K562 (cell line): ENCODE measurements around the gene NCOA3. TPM values are rescaled to one million over a fixed set of nuclear protein-coding genes. Genes with fewer than 3 reads are reported as not detected.

Experiments
- ARID1B ChIP-seq: fragments of 450-650 bp; IDR thresholded peaks from 2 replicates; pipeline ENCODE4 v1.6.1; 2016; ENCODE audit warnings: antibody characterized with exemption, mild to moderate bottlenecking, inconsistent platforms
- DPF2 ChIP-seq: fragments of 450-650 bp; IDR thresholded peaks from 2 replicates; pipeline ENCODE4 v1.6.1; 2016
- FOXM1 ChIP-seq, 2 experiments: fragments of 450-650 bp in 1 of 2; sonication (generic) in 1 of 2; formaldehyde crosslinking in 1 of 2; IDR thresholded peaks; 2 replicates each; pipeline versions ENCODE4 v1.6.1 to v1.9.0; 2017 to 2022; ENCODE audit warnings: low read depth in 2 of 2, mild to moderate bottlenecking in 2 of 2, missing genetic modification reagents in 1 of 2, moderate library complexity in 1 of 2
- HDAC2 ChIP-seq: fragments of 450-650 bp; IDR thresholded peaks from 2 replicates; pipeline ENCODE4 v1.6.1; 2016; ENCODE audit warnings: mild to moderate bottlenecking
- PRMT5 ChIP-seq: sonication (generic); formaldehyde crosslinking; IDR thresholded peaks from 2 replicates; pipeline ENCODE4 v1.5.0; 2020; ENCODE audit warnings: missing genetic modification reagents
- RBM22 ChIP-seq: fragments of 200-400 bp; formaldehyde crosslinking; IDR thresholded peaks from 2 replicates; pipeline ENCODE4 v1.6.1; 2018; ENCODE audit warnings: low read length, low read depth; ENCODE audit not compliant: poor library complexity, severe bottlenecking
- SMARCA4 ChIP-seq: fragments of 450-650 bp; IDR thresholded peaks from 2 replicates; pipeline ENCODE4 v1.6.1; 2016
- SRF ChIP-seq, 2 experiments: fragments of 250-450, 450-650 bp in 1 of 2; sonication (Bioruptor Pico) in 1 of 2; sonication (generic) in 1 of 2; formaldehyde crosslinking; IDR thresholded peaks; 2 replicates each; pipeline versions ENCODE4 v1.5.0 to v1.5.1; 2020 to 2022; ENCODE audit warnings: mild to moderate bottlenecking in 1 of 2, missing genetic modification reagents in 1 of 2
- ZBTB7A ChIP-seq: IDR thresholded peaks from 2 replicates; pipeline ENCODE4 v1.6.1; 2011; ENCODE audit warnings: low read depth, mild to moderate bottlenecking, low read length, moderate library complexity, borderline replicate concordance; ENCODE audit not compliant: control insufficient read depth
- ZC3H8 ChIP-seq: fragments of 450-650 bp; IDR thresholded peaks from 2 replicates; pipeline ENCODE4 v1.6.1; 2017
- ZNF146 ChIP-seq: IDR thresholded peaks from one replicate; pipeline ENCODE4 v1.6.1; 2018; ENCODE audit warnings: missing compliant biosample characterization; ENCODE audit not compliant: unreplicated experiment
- ZNF589 ChIP-seq: fragments of 200-800 bp; sonication (Bioruptor generic); IDR thresholded peaks from 2 replicates; pipeline ENCODE4 v1.6.1; 2016; ENCODE audit warnings: low read depth, missing genetic modification characterization, missing compliant biosample characterization
- polyA plus RNA-seq, 8 experiments: library from polyadenylated mRNA; depleted of rRNA in 4 of 8; stranded (reverse) in 5 of 8; unstranded in 3 of 8; fragments of >200 nt; fragmentation: Nextera tagmentation in 2 of 8; fragmentation: Illumina TruSeq in 1 of 8; extraction: Ambion mirVana in 2 of 8; extraction: Trizol in 1 of 8; gene quantifications; 2 replicates each; pipeline versions ENCODE4 v1.2.1 to v1.2.3, GENCODE V29; 2011 to 2014; ENCODE audit warnings: inconsistent platforms in 1 of 8, missing spikeins in 1 of 8
- total RNA-seq, 7 experiments: library from RNA; depleted of rRNA in 6 of 7; stranded (reverse); fragments of >200 nt in 6 of 7; fragmentation: Illumina TruSeq in 2 of 7; extraction: Trizol in 2 of 7; gene quantifications; 2 replicates each; pipeline versions ENCODE4 v1.2.1 to v1.2.3, GENCODE V29; 2011 to 2021; ENCODE audit warnings: low replicate concordance in 1 of 7
- TF ChIP-seq, protein P1 (sequence below): fragments of 450-650 bp; IDR thresholded peaks from 2 replicates; pipeline ENCODE4 v1.6.1; 2017; ENCODE audit warnings: antibody characterized with exemption, mild to moderate bottlenecking
- TF ChIP-seq, protein P2 (sequence below), 3 experiments: fragments of 200-800 bp in 1 of 3; fragments of 250-450 bp in 1 of 3; fragments of 450-650 bp in 1 of 3; sonication (Bioruptor Pico) in 1 of 3; sonication (Bioruptor generic) in 1 of 3; formaldehyde crosslinking in 1 of 3; IDR thresholded peaks; 2 replicates each; pipeline versions ENCODE4 v1.6.1 to v1.8.0; 2016 to 2022; ENCODE audit warnings: mild to moderate bottlenecking in 2 of 3, missing genetic modification characterization in 2 of 3, missing compliant biosample characterization in 1 of 3, moderate library complexity in 1 of 3
- TF ChIP-seq, protein P3 (sequence below): fragments of 250-450 bp; sonication (Bioruptor Pico); IDR thresholded peaks from 2 replicates; pipeline ENCODE4 v1.8.0; 2021; ENCODE audit warnings: moderate library complexity, mild to moderate bottlenecking, inconsistent platforms
- TF ChIP-seq, protein P4 (sequence below): sonication (generic); formaldehyde crosslinking; IDR thresholded peaks from 2 replicates; pipeline ENCODE4 v1.8.0; 2022; ENCODE audit warnings: missing genetic modification reagents, mild to moderate bottlenecking, moderate library complexity, borderline replicate concordance

The NCOA3 gene
- total and polyA plus RNA-seq, 9 of the 15 experiments (the other 6 are each of a cell fraction or from before 2014, with no cell fraction given): 3.2 to 24.3 (median 14.4) TPM

DNA sequence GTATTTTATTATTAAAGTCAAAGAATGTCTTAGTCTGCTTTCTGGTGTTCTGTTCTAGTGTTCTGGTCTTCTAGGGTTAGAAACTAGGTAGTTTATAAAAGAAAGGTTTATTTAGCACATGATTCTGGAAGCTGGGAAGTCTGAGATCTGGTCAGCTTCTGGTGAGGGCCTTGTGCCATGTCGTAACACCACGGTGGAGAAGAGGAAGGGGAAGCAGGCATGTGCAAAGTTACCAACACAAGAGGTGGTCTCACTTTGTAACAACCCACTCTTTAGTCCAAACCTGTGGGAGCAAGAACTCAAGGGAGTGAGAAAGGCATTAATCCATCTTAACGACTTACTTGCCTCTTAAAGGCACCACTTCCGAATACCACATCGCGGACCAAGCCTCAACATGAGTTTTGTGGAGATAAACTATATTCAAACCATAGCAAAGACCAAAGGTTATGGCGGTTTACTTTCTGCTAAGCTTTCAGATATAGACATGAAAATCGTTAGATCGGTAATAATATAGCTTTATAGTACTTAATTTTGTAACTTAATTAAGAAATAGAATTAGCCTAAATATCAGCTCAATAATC is 99.4 kb downstream of the NCOA3 start (continued):
- TF ChIP-seq RBM22 (no peak), DPF2 (0 out of 2 replicates have a peak, but pooled peaks have one; percentile 20), ZC3H8 (no peak), ZNF589 (peak; percentile 42; the same call in 1 of the 2 replicates), HDAC2 (0 out of 2 replicates have a peak, but pooled peaks have one; percentile 18), ZBTB7A (no peak), ARID1B (peak; percentile 52), SMARCA4 (peak; percentile 40; the same call in 1 of the 2 replicates), SRF (CRISPR knock-in tag; IDR thresholded peaks at IDR 0.05) (0 out of 4 replicates have a peak, but pooled peaks of 1 of the 2 experiments have one; percentile 32), ZNF146 (CRISPR knock-in tag) (no peak), FOXM1 (IDR thresholded peaks at IDR 0.05; ENCODE audit: low read depth) (peak; percentile 42), FOXM1 (CRISPR knock-in tag; IDR thresholded peaks at IDR 0.05; ENCODE audit: low read depth) (no peak), PRMT5 (CRISPR knock-in tag) (no peak)
- TF ChIP-seq, protein P1, sequence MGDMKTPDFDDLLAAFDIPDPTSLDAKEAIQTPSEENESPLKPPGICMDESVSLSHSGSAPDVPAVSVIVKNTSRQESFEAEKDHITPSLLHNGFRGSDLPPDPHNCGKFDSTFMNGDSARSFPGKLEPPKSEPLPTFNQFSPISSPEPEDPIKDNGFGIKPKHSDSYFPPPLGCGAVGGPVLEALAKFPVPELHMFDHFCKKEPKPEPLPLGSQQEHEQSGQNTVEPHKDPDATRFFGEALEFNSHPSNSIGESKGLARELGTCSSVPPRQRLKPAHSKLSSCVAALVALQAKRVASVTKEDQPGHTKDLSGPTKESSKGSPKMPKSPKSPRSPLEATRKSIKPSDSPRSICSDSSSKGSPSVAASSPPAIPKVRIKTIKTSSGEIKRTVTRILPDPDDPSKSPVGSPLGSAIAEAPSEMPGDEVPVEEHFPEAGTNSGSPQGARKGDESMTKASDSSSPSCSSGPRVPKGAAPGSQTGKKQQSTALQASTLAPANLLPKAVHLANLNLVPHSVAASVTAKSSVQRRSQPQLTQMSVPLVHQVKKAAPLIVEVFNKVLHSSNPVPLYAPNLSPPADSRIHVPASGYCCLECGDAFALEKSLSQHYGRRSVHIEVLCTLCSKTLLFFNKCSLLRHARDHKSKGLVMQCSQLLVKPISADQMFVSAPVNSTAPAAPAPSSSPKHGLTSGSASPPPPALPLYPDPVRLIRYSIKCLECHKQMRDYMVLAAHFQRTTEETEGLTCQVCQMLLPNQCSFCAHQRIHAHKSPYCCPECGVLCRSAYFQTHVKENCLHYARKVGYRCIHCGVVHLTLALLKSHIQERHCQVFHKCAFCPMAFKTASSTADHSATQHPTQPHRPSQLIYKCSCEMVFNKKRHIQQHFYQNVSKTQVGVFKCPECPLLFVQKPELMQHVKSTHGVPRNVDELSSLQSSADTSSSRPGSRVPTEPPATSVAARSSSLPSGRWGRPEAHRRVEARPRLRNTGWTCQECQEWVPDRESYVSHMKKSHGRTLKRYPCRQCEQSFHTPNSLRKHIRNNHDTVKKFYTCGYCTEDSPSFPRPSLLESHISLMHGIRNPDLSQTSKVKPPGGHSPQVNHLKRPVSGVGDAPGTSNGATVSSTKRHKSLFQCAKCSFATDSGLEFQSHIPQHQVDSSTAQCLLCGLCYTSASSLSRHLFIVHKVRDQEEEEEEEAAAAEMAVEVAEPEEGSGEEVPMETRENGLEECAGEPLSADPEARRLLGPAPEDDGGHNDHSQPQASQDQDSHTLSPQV: peak; percentile 62; the same call in 1 of the 2 replicates
- TF ChIP-seq, protein P2, sequence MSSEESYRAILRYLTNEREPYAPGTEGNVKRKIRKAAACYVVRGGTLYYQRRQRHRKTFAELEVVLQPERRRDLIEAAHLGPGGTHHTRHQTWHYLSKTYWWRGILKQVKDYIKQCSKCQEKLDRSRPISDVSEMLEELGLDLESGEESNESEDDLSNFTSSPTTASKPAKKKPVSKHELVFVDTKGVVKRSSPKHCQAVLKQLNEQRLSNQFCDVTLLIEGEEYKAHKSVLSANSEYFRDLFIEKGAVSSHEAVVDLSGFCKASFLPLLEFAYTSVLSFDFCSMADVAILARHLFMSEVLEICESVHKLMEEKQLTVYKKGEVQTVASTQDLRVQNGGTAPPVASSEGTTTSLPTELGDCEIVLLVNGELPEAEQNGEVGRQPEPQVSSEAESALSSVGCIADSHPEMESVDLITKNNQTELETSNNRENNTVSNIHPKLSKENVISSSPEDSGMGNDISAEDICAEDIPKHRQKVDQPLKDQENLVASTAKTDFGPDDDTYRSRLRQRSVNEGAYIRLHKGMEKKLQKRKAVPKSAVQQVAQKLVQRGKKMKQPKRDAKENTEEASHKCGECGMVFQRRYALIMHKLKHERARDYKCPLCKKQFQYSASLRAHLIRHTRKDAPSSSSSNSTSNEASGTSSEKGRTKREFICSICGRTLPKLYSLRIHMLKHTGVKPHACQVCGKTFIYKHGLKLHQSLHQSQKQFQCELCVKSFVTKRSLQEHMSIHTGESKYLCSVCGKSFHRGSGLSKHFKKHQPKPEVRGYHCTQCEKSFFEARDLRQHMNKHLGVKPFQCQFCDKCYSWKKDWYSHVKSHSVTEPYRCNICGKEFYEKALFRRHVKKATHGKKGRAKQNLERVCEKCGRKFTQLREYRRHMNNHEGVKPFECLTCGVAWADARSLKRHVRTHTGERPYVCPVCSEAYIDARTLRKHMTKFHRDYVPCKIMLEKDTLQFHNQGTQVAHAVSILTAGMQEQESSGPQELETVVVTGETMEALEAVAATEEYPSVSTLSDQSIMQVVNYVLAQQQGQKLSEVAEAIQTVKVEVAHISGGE (CRISPR knock-in tag; IDR thresholded peaks at IDR 0.05): peak in 1 of 3 experiments; percentile 76; a peak in 2 of 6 replicates
- TF ChIP-seq, protein P3, sequence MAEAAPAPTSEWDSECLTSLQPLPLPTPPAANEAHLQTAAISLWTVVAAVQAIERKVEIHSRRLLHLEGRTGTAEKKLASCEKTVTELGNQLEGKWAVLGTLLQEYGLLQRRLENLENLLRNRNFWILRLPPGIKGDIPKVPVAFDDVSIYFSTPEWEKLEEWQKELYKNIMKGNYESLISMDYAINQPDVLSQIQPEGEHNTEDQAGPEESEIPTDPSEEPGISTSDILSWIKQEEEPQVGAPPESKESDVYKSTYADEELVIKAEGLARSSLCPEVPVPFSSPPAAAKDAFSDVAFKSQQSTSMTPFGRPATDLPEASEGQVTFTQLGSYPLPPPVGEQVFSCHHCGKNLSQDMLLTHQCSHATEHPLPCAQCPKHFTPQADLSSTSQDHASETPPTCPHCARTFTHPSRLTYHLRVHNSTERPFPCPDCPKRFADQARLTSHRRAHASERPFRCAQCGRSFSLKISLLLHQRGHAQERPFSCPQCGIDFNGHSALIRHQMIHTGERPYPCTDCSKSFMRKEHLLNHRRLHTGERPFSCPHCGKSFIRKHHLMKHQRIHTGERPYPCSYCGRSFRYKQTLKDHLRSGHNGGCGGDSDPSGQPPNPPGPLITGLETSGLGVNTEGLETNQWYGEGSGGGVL (CRISPR knock-in tag): no peak
- TF ChIP-seq, protein P4, sequence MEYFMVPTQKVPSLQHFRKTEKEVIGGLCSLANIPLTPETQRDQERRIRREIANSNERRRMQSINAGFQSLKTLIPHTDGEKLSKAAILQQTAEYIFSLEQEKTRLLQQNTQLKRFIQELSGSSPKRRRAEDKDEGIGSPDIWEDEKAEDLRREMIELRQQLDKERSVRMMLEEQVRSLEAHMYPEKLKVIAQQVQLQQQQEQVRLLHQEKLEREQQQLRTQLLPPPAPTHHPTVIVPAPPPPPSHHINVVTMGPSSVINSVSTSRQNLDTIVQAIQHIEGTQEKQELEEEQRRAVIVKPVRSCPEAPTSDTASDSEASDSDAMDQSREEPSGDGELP (CRISPR knock-in tag): no peak
